ENCODE measurements around the gene TMIGD1. TPM values are rescaled to one million over a fixed set of nuclear protein-coding genes. Genes with fewer than 3 reads are reported as not detected.

TMIGD1 gene
- total RNA-seq, 1 experiment from 2014 or later = not detected

GRCh38 chr17:30378825-30379302, 45.0 kb upstream of the TMIGD1 start, which contains the start of gene CPD:
Gene CPD, plus strand, starts transcription at chr17:30378927. Its CDS starts 54 bp downstream, at chr17:30378981.
- Histone ChIP-seq H2BK20ac (ENCODE audit: low read depth, low read length, poor library complexity, severe bottlenecking) (no peak within 1 kb of the TSS), H3K79me2 (ENCODE audit: insufficient read depth, low read length) (no peaks in the 10 kb centered on the region), H3K9ac (ENCODE audit: extremely low read depth, insufficient read length, low read length) (peak within 1 kb of the TSS; percentile 36), H3K56ac (ENCODE audit: insufficient read length, low read depth, low read length) (no peak within 1 kb of the TSS), H4K20me1 (ENCODE audit: control insufficient read depth, insufficient read depth, insufficient read length) (peaks cover 2% of the 10 kb centered on the region), H3K9me3 (ENCODE audit: control insufficient read depth, low read depth, low read length) (no peaks in the 10 kb centered on the region), H3K4me1 (ENCODE audit: insufficient read depth, low read length) (no peaks in the 10 kb centered on the region; the same call in 1 of the 2 replicates), H3K14ac (ENCODE audit: insufficient read depth, low read length) (peak within 1 kb of the TSS; percentile 81), H3K23me2 (ENCODE audit: insufficient read length, low read depth, low read length, poor library complexity, severe bottlenecking) (peaks cover 21% of the 10 kb centered on the region), H2AK5ac (ENCODE audit: insufficient read length, low read length) (no peak within 1 kb of the TSS), H3K79me1 (ENCODE audit: insufficient read depth, low read depth, low read length, poor library complexity, severe bottlenecking) (no peaks in the 10 kb centered on the region), H3K4ac (ENCODE audit: low read depth, low read length) (no peak within 1 kb of the TSS), H2BK120ac (ENCODE audit: low read depth, low read length, poor library complexity, severe bottlenecking) (no peak within 1 kb of the TSS), H3K27me3 (ENCODE audit: insufficient read depth, low read length) (peaks cover 17% of the 10 kb centered on the region; the same call in 1 of the 2 replicates), H3K27ac (ENCODE audit: insufficient read length, low read depth, low read length) (no peak within 1 kb of the TSS), H2AFZ (ENCODE audit: low read length) (peak within 1 kb of the TSS; percentile 89), H2BK15ac (ENCODE audit: low read depth, low read length) (no peak within 1 kb of the TSS), H4K5ac (ENCODE audit: insufficient read length, low read depth, low read length) (no peak within 1 kb of the TSS), H2BK12ac (ENCODE audit: insufficient read length, low read depth, low read length) (no peak within 1 kb of the TSS), H3T11ph (ENCODE audit: low read length) (no peak within 1 kb of the TSS), H3K4me2 (ENCODE audit: insufficient read depth, insufficient read length, low read length) (peak within 1 kb of the TSS; percentile 93), H3K23ac (ENCODE audit: insufficient read length, low read depth, low read length) (no peak within 1 kb of the TSS), H4K8ac (replicated peaks; ENCODE audit: insufficient read length, low read depth, low read length) (no peak within 1 kb of the TSS), H3K18ac (ENCODE audit: insufficient read length, low read depth, low read length) (peak within 1 kb of the TSS; percentile 74), H4K91ac (ENCODE audit: insufficient read length, low read depth, low read length) (no peak within 1 kb of the TSS), H2BK5ac (ENCODE audit: insufficient read length, low read length) (no peak within 1 kb of the TSS)
- H3K27ac Mint-ChIP-seq = peak within 1 kb of the TSS in 1 of 3 experiments; percentile 45; a peak in 1 of 7 replicates
- no peaks in the 10 kb centered on the region; a peak in 1 of 5 replicates for H3K9me3 Mint-ChIP-seq
- no peak for TF ChIP-seq CTCF (conservative IDR thresholded peaks at IDR 0.05)
- no peaks in the 10 kb centered on the region for H3K36me3 Mint-ChIP-seq (ENCODE audit: insufficient read depth in 1 of 3, low read depth in 3 of 3)
- peak; percentile 98 for DNase-seq
- WGBS (ENCODE audit: extremely low coverage, insufficient read length, low lambda C conversion rate) = no CpG with 5 or more reads among the region's 59 CpGs
- H3K27me3 Mint-ChIP-seq (ENCODE audit: low read depth) = peaks cover 44% of the 10 kb centered on the region
- H3K4me1 Mint-ChIP-seq = peaks cover 57 to 62% of the 10 kb centered on the region in 2 experiments
- H3K4me3 Mint-ChIP-seq = peak within 1 kb of the TSS; percentile 80 to 85
